Osteocyte (in vitro differentiated cells): ENCODE measurements around the gene FBRSL1. TPM values are rescaled to one million over a fixed set of nuclear protein-coding genes. Genes with fewer than 3 reads are reported as not detected.

ENCODE experiments used
- DNase-seq: peaks from one replicate; pipeline ENCODE4 v3.0.0; 2021; ENCODE audit warnings: mixed read lengths; ENCODE audit not compliant: unreplicated experiment; ENCODE audit errors: extremely low spot score
- H3K27ac Mint-ChIP-seq: one replicate; pipeline ENCODE4 v1.8.0; 2021; ENCODE audit warnings: mild to moderate bottlenecking, mixed read lengths; ENCODE audit not compliant: unreplicated experiment
- H3K27me3 Mint-ChIP-seq: one replicate; pipeline ENCODE4 v1.8.0; 2021; ENCODE audit warnings: mixed read lengths; ENCODE audit not compliant: unreplicated experiment
- H3K36me3 Mint-ChIP-seq: one replicate; pipeline ENCODE4 v1.8.0; 2021; ENCODE audit warnings: mixed read lengths; ENCODE audit not compliant: unreplicated experiment
- H3K4me1 Mint-ChIP-seq: one replicate; pipeline ENCODE4 v1.8.0; 2021; ENCODE audit warnings: mixed read lengths; ENCODE audit not compliant: unreplicated experiment
- H3K4me3 Mint-ChIP-seq: one replicate; pipeline ENCODE4 v1.8.0; 2021; ENCODE audit warnings: mild to moderate bottlenecking, moderate library complexity, mixed read lengths; ENCODE audit not compliant: unreplicated experiment
- H3K9me3 Mint-ChIP-seq: one replicate; pipeline ENCODE4 v1.8.0; 2021; ENCODE audit warnings: mixed read lengths; ENCODE audit not compliant: unreplicated experiment
- total RNA-seq: library from RNA; stranded (reverse); gene quantifications from 2 replicates; pipeline ENCODE4 v1.2.1, GENCODE V29; 2021
- TF ChIP-seq, protein P1 (sequence below): fragments of 200-600 bp; sonication (generic); IDR thresholded peaks from 2 replicates; pipeline ENCODE4 v1.5.0; 2021; ENCODE audit warnings: antibody characterized with exemption, mild to moderate bottlenecking, moderate library complexity

Gene FBRSL1
- total RNA-seq, 1 donor from 2014 or later = 46.2 TPM

DNA sequence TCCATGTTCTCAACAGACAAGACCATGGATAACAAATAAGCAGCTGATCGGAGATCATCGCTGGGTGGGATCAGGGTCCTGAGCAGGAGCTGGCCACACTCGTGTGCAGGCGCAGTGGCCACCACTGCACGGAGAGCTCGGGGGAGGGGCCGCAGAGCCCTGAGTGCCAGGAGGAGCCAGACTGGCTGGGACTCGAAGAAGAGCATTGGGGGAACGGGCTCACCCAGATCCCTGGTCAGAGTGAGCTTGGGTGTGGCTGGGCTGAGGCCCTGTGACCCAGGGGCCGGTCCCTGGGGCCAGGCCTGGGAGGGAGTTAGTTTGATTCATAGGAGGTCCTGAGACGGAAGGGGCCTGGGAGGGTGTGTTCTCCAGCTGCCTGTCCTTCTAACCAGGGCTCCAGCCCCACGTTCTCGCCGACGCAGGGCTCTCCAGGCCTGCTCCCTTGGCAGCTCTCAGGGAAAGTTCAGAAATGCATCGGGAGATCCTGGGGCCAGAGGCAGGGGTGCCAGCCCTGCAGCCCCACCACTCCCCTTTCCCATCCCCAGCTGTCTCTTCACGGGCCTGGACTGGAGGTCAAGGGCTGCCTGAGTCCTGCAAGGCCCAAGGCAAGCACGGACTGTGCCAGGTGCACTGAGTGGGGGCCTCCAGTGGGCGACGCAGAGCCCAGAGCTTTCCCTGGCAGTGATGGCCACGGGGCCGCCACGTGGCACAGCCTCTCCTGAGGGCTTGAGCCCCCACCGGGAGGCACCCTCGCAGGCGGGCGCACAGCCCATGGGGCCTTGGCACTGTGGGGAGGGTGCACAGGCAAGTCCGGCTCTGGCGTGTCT is 48.1 kb downstream of the FBRSL1 start:
- no peaks in the 10 kb centered on the region for H3K27me3 Mint-ChIP-seq
- peaks cover 4% of the 10 kb centered on the region for H3K9me3 Mint-ChIP-seq
- peaks cover 1% of the 10 kb centered on the region for H3K4me1 Mint-ChIP-seq
- H3K36me3 Mint-ChIP-seq = peaks cover 6% of the 10 kb centered on the region
- no peak overlapping the region for H3K4me3 Mint-ChIP-seq
- TF ChIP-seq, protein P1, sequence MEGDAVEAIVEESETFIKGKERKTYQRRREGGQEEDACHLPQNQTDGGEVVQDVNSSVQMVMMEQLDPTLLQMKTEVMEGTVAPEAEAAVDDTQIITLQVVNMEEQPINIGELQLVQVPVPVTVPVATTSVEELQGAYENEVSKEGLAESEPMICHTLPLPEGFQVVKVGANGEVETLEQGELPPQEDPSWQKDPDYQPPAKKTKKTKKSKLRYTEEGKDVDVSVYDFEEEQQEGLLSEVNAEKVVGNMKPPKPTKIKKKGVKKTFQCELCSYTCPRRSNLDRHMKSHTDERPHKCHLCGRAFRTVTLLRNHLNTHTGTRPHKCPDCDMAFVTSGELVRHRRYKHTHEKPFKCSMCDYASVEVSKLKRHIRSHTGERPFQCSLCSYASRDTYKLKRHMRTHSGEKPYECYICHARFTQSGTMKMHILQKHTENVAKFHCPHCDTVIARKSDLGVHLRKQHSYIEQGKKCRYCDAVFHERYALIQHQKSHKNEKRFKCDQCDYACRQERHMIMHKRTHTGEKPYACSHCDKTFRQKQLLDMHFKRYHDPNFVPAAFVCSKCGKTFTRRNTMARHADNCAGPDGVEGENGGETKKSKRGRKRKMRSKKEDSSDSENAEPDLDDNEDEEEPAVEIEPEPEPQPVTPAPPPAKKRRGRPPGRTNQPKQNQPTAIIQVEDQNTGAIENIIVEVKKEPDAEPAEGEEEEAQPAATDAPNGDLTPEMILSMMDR = no peak
- no peak overlapping the region for H3K27ac Mint-ChIP-seq
- no peak for DNase-seq

DNA sequence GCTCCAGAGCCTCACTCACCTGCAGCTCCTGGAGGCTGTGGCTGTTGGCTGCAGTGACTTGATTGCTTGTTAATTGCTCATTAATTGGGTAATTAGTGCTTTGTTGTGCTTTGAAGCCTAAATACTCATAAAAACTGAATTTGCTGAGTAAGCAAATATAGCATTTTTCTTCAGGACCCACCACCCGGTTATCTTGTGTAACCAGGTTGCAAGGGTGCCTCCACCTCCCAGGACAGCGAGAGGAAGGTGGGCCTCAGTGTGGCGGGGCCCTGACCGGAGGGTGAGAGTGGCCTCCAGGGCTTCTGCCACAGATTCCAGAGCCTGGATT is 48.7 kb downstream of the FBRSL1 start:
- no peak overlapping the region for H3K27ac Mint-ChIP-seq
- no peaks in the 10 kb centered on the region for H3K27me3 Mint-ChIP-seq
- H3K4me1 Mint-ChIP-seq = peaks cover 1% of the 10 kb centered on the region
- H3K9me3 Mint-ChIP-seq = peaks cover 4% of the 10 kb centered on the region
- TF ChIP-seq, protein P1 = no peak
- no peak overlapping the region for H3K4me3 Mint-ChIP-seq
- DNase-seq = no peak
- peaks cover 3% of the 10 kb centered on the region for H3K36me3 Mint-ChIP-seq

DNA sequence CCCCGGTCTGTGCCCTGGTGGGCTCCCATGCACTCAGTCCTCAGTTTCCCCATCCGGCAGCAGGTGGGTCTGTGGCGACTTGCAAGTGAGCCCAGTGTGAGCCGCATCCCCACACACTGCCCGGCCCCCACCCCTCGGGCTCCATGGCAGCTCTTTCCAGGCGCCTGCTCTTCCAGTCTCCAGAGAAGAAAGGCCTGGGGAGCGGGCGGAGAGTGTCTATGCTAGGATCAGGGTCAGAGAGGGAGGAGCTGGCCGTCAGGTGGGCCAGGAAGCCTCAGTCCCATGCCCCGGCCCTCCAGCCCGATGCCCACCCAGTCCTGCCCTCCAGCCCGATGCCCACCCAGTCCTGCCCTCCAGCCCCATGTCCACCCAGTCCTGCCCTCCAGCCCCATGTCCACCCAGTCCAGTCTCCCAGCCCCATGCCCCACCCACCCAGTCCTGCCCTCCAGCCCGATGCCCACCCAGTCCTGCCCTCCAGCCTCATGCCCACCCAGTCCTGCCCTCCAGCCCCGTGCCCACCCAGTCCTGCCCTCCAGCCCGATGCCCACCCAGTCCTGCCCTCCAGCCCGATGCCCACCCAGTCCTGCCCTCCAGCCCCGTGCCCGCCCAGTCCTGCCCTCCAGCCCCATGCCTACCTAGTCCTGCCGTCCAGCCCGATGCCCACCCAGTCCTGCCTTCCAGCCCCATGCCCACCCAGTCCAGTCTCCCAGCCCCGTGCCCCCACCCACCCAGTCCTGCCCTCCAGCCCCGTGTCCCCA is 49.2 kb downstream of the FBRSL1 start:
- Mint-ChIP-seq H3K27me3 (no peaks in the 10 kb centered on the region), H3K4me3 (no peak overlapping the region), H3K27ac (no peak overlapping the region), H3K9me3 (peaks cover 4% of the 10 kb centered on the region), H3K4me1 (peaks cover 1% of the 10 kb centered on the region), H3K36me3 (peaks cover 2% of the 10 kb centered on the region)
- TF ChIP-seq, protein P1 = no peak
- no peak for DNase-seq

DNA sequence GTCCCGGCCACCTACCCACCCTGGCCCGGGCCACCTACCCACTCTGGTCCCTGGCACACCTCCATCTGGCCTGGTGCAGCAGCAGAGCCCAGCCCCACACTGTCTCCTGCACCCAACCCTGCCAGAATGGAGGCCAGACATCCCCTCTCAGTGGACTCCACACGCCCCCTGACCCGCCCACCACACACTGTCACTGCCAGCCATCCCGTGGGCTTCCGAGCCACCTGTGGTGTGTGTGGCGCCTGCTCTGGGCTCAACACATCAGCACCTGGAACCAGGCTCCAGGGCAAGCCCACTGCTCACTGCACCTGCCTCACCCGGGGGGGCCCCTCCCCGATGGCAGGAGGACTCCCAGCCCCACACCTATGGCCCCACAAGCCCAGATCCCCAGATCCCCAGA is 50.5 kb downstream of the FBRSL1 start:
- no peaks in the 10 kb centered on the region for H3K27me3 Mint-ChIP-seq
- peaks cover 2% of the 10 kb centered on the region for H3K36me3 Mint-ChIP-seq
- no peak overlapping the region for H3K27ac Mint-ChIP-seq
- H3K4me1 Mint-ChIP-seq = peaks cover 1% of the 10 kb centered on the region
- DNase-seq = no peak
- TF ChIP-seq, protein P1 = no peak
- H3K4me3 Mint-ChIP-seq = no peak overlapping the region
- no peaks in the 10 kb centered on the region for H3K9me3 Mint-ChIP-seq

DNA sequence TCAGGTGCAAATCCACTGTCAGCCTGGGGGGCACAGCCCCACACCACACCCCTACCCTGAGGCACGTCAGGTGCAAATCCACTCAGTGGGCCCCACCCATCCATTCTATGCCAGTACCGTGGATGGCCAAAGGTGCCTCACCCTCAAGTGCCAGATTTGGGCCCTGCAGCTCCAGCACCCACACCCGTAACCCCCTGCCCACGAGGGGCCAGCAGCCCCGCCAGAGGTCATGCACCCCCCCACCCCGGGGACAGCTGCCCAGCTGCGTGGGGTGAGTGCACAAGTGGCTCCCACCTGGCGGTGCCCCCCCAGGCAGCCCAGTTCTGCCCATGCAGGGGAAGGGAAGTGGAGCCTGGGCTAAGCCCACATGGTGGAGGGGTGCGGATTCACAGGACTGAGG is 51.2 kb downstream of the FBRSL1 start:
- Mint-ChIP-seq H3K4me3 (no peak overlapping the region), H3K36me3 (peaks cover 2% of the 10 kb centered on the region), H3K9me3 (no peaks in the 10 kb centered on the region), H3K27me3 (no peaks in the 10 kb centered on the region), H3K4me1 (peaks cover 3% of the 10 kb centered on the region), H3K27ac (no peak overlapping the region)
- TF ChIP-seq, protein P1 = no peak
- DNase-seq = no peak
